NCI-H748 treated with DMSO at 0.1 percent for 48 hours (cell line): ENCODE measurements around the gene OR4N5.
"Not testable (repeated sequence)": the region's sequence is repeated elsewhere in the genome, so short reads cannot be mapped to it uniquely, and the experiment has no call there.

Experiments used
- DNase-seq: peaks from one replicate; lab custom pipeline; 2025; lab: John Stamatoyannopoulos, UW

OR4N5 gene, protein sequence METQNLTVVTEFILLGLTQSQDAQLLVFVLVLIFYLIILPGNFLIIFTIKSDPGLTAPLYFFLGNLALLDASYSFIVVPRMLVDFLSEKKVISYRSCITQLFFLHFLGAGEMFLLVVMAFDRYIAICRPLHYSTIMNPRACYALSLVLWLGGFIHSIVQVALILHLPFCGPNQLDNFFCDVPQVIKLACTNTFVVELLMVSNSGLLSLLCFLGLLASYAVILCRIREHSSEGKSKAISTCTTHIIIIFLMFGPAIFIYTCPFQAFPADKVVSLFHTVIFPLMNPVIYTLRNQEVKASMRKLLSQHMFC

DNA sequence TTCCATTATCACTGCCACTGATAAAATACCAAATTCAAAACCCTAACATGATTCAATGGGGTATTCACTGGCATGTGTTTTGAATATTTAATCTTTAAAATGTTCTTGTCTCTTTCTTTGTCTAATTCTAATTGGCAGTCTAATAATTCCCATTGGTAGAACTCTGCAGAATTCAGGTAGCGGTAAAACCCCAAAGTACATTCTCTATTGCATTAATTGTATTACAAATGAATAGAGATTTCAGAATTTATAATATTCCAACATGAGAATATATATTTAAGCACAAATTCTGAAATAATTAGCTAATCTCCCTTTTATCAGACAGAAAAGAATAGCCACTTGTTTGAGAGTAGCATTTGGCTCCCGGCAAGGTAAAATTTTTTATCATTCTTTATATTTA is at the start of gene OR4N5:
OR4N5 (plus strand) TSS at position 301 of the 400 bp plus-strand sequence. CDS start 4,916 bp downstream, outside the sequence.
- DNase-seq = no peak

- no peak for DNase-seq
Observed at GRCh38 chr14:20092050-20092449, 46.6 kb upstream of the OR4N5 start.

GRCh38 chr14:20093442-20093841 is 45.2 kb upstream of the OR4N5 start:
- DNase-seq = no peak

- not testable (repeated sequence) for DNase-seq
Observed at GRCh38 chr14:20098926-20099770, 39.5 kb upstream of the OR4N5 start.

DNA sequence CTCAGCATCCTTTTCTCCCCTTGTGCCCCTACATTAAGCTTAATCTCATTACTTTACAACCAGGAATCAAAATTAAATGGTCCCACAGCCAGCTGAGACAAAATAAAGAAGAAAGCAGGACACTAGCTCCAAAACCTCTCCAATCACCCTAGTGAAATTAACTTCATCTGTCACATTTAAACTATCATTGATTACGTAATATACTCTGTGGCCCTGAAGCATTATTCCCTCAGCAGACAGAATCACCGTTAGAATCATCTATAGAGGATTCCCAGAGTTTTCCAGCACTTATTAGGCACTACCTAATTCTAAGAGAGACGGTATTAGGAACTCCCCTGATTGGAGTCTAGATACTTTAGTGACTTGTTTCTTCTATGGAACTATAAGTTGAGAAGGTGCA is 28.2 kb upstream of the OR4N5 start, which contains the start of gene OR4K17:
OR4K17 (plus strand) TSS at position 302 of the 400 bp plus-strand sequence. CDS start 6,761 bp downstream, outside the sequence.
- DNase-seq = no peak

- no peak for DNase-seq
Observed at GRCh38 chr14:20112321-20112720, 26.3 kb upstream of the OR4N5 start.

DNA sequence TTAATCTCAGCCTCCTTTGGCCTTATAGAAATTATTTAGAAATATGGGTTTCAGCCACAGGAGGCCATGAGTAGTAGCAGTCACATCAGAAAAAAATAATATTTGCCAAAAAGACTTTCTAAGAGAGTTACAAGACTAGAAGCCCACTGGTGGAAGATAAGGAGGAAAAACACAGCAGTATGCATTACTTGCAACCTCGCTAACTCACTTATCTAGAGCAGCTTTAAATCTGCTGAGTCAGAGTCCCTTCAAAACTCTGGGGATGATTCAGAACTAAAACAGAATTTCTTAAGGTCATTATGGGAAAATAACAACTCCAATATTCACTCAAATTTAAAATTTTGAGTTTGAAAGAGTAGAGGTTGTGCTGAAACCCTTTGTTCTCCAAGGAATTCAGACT is 21.9 kb upstream of the OR4N5 start:
- no peak for DNase-seq

- DNase-seq = no peak
Observed at GRCh38 chr14:20118795-20119194, 19.8 kb upstream of the OR4N5 start.

DNA sequence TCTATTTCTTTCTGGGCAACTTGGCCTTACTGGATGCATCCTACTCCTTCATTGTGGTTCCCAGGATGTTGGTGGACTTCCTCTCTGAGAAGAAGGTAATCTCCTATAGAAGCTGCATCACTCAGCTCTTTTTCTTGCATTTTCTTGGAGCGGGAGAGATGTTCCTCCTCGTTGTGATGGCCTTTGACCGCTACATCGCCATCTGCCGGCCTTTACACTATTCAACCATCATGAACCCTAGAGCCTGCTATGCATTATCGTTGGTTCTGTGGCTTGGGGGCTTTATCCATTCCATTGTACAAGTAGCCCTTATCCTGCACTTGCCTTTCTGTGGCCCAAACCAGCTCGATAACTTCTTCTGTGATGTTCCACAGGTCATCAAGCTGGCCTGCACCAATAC is 5.3 kb downstream of the OR4N5 start:
- no peak for DNase-seq

GRCh38 chr14:20144820-20145219 is 6.2 kb downstream of the OR4N5 start:
- DNase-seq = no peak

DNA sequence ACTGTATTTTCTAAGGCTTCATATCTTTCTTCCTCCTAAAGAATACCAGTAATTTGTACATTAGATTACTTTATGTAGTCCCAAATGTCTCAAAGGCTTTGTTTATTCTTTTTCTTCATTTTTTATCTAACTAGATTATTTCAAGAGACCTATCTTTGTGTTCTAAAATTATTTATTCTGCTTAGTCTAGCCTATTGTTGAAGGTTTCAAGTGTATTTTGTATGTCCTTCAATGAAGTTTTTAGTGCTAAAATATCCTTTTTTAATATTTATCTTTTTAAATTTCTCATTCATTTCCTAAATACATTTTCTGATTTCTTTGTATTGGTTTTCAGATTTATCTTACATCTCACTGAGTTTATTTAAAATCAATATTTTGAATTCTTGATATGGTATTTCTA is 25.8 kb downstream of the OR4N5 start:
- DNase-seq = no peak

DNA sequence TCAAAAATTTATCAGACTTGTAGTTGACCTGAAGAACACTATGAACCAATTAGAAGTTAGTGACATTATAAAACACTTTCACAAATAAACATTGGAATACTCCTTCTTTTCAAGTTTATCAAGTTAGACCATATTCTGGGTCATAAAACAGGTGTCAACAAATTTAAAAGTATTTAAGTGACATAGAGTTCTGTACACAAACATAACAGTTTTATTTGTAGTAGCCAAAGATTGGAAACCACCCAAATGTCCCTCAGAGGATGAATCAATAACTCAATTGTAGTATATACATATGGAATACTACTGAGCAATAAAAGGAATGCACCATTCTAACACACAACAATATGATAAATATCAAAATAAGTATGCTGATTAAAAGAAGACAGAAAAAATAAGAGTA is 28.5 kb downstream of the OR4N5 start:
- no peak for DNase-seq

GRCh38 chr14:20169852-20170251 is 31.2 kb downstream of the OR4N5 start:
- DNase-seq = not testable (repeated sequence)

- DNase-seq = not testable (repeated sequence)
Observed at GRCh38 chr14:20174205-20174604, 35.6 kb downstream of the OR4N5 start.

GRCh38 chr14:20176330-20176729 is 37.7 kb downstream of the OR4N5 start:
- no peak for DNase-seq

GRCh38 chr14:20177433-20177974 is 38.9 kb downstream of the OR4N5 start:
- no peak for DNase-seq

DNA sequence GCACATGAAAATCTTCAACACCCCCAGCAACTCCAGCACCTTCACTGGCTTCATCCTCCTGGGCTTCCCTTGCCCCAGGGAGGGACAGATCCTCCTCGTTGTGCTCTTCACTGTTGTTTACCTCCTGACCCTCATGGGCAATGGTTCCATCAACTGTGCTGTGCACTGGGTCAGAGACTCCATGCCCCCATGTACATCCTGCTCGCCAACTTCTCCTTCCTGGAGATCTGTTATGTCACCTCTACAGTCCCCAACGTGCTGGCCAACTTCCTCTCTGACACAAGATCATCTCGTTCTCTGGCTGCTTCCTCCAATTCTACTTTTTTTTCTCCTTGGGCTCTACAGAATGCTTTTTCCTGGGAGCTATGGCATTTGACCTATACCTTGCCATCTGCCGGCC is 40.6 kb downstream of the OR4N5 start:
- no peak for DNase-seq

DNA sequence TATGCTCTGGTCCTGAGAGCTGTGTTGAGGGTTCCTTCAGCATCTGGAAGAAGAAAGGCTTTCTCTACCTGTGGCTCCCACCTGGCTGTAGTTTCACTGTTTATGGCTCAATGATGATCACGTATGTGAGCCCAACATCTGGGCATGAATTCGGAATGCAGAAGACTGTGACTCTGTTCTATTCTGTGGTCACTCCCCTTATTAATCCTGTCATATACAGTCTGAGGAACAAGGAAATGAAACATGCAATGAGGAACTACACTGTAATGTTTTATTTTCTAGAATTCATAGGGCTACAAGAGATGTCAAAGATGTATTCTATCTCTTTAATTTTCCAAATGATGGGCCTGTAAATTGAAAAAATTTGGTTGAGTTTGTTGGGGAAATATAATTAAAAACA is 41.3 kb downstream of the OR4N5 start:
- no peak for DNase-seq

- no peak for DNase-seq
Observed at GRCh38 chr14:20180486-20180885, 41.9 kb downstream of the OR4N5 start.

DNA sequence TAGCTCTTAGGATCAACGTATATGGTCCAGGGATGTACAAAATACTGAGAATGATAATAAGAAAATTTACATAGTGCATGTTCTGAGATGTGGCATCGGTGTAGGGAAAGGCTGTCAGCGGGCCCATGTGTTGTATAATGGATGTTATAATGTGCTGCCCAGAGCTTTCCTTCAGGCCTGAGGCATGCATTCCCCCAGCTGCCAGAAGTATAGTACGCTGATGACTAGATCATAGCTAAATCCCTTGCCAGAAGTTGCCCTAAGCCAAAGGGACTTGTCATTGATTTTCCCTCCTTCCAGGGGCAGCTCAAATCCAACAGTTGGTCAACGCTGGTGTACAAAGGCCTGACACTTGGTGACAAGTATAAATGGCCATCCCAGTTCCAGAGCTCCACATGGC is 45.6 kb downstream of the OR4N5 start:
- no peak for DNase-seq

DNA sequence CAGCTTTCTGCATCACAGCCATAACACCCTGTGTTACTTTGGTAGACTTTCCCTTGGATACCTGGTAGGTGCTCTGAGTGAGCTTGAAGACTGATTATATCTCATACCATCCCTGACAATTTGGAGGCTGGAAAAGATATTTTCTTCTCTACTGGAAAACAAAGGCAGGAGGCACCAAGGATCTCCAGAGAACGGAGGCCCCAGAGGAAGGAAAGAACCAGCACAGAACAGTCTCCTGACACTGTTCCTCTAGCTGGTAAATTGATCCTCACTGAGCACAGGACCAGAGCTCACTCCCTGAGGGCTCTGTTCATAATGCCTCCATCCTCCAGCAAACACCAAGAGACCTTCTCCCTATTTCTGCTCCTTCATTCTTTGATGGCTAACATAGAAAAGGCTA is 52.0 kb downstream of the OR4N5 start, which contains the start of gene OR11G2:
OR11G2 (plus strand) TSS at position 301 of the 400 bp plus-strand sequence. CDS start 6,542 bp downstream, outside the sequence.
- no peak for DNase-seq

GRCh38 chr14:20191396-20191795 is 52.8 kb downstream of the OR4N5 start:
- DNase-seq = no peak

DNA sequence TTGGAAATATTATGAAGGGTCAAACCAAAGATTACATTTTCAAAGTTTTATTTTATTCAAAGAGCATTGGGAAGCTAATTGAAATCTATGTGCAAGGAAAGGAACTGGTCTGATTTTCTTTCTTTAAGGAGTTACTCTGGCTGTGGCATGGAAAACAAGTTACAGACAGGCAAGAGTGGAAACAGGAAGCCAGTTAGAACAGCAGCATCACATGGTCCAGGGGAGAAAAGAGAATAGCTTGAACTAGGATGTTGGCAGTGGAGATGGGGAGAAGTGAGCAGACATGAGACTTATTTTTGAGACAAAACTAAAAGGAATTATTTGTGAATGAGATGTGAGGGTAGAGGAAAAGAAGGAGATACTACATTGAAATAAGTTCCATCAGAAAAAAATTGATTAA is 55.5 kb downstream of the OR4N5 start:
- DNase-seq = no peak
